ENCODE results near the gene DAB2IP. TPM values are rescaled to one million over a fixed set of nuclear protein-coding genes. Genes with fewer than 3 reads are reported as not detected.
"Not testable (repeated sequence)": the region's sequence is repeated elsewhere in the genome, so short reads cannot be mapped to it uniquely, and the experiment has no call there.

DAB2IP gene
- total RNA-seq, 8 experiments from 2014 or later: 8.0 to 27.7 (median 19.6) TPM

- Histone ChIP-seq H3K27ac (no peak overlapping the region), H3K4me1 (replicated peaks in 1 of 2) (peaks cover 40 to 42% of the 10 kb centered on the region in 2 donors), H3K4me3 (no peak overlapping the region)
- 23 to 80% (median 47%) methylated on average over 1 to 3 of the region's 9 CpGs; no CpG with 5 or more reads in 5 of the 10 experiments for WGBS, 10 experiments
- in situ Hi-C loops (cut with MboI; ENCODE audit: low pct_unique_long_range_greater_than_20kb in 2 of 9, low sequenced_read_pairs in 9 of 9, unreplicated experiment in 9 of 9): no loop called here
- peak; percentile 41 to 94 (median 70) for ATAC-seq (replicated peaks in 6 of 8)
Measured at GRCh38 chr9:121640076-121640475, 11.4 kb upstream of the DAB2IP start.

DNA sequence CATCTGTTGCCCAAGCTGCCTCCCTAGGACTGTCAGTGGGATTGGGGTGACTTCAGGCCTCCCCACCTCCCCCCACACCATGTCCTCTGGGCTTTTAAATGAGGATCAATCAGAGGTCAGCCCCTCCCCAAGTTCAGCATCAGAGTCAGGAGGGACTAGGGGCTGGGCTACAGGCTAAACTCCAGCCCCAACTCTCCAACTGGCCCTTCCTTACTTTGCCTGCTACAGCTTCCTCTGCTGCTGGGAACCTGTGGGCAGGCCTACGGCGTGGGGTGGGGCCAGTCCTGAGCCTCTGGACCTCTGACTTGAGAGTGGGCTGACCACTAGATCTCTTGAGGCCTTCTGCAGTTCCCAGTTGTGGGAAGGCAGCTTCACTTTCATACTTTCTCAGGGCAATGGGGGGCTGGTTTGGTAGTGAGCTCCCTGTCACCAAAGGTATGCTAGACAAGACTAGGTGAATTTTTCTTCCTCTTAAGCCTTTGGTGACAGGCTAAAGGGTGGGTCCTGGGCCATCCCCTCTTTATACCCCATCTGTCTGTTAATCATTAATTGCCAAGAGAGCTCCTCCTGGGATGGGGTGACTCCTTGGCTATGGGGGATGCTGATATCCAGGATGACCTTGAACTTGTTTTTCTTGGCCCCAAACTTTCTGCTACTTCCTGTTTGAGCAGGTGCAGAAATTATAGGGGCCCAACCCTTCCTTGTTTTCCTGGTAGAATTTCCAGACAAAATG is 10.8 kb upstream of the DAB2IP start:
- Histone ChIP-seq H3K4me3 (no peak overlapping the region), H3K27ac (no peak overlapping the region), H3K4me1 (replicated peaks in 1 of 2) (peaks cover 34 to 36% of the 10 kb centered on the region in 2 donors)
- peak in 5 of 8 experiments; percentile 4 to 66 (median 17) for ATAC-seq (replicated peaks in 6 of 8)
- in situ Hi-C loops (cut with MboI; ENCODE audit: low pct_unique_long_range_greater_than_20kb in 2 of 9, low sequenced_read_pairs in 9 of 9, unreplicated experiment in 9 of 9): no loop called here
- WGBS, 10 experiments: 50% methylated on average over 2 of the region's 2 CpGs; no CpG with 5 or more reads in 8 of the 10 experiments

DNA sequence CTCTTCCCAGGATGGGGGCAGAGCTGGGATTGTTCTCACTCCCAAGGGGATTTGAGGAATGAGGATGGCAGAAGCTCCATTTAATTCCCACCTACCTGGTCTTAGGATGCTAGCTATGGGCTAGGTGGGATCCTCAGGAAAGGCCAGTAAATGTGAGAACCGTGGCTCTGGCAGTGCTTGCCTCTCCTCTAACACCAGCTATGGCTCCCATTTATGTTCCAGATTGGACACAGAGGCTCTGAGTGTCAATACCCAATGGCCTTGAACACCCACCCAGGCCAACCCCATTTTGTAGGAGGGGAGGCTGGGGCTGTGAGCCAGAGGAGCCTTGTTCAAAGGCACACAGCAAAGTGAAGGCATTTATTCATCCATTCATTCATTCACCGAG is 10.2 kb upstream of the DAB2IP start:
- WGBS, 10 experiments: 86 to 100% (median 95%) methylated on average over 1 to 2 of the region's 2 CpGs; no CpG with 5 or more reads in 1 of the 10 experiments
- Histone ChIP-seq H3K4me3 (no peak overlapping the region), H3K4me1 (replicated peaks in 1 of 2) (peaks cover 34 to 35% of the 10 kb centered on the region in 2 donors), H3K27ac (no peak overlapping the region)
- no peak for ATAC-seq (replicated peaks in 6 of 8)
- in situ Hi-C loops (cut with MboI; ENCODE audit: low pct_unique_long_range_greater_than_20kb in 2 of 9, low sequenced_read_pairs in 9 of 9, unreplicated experiment in 9 of 9): no loop called here

DNA sequence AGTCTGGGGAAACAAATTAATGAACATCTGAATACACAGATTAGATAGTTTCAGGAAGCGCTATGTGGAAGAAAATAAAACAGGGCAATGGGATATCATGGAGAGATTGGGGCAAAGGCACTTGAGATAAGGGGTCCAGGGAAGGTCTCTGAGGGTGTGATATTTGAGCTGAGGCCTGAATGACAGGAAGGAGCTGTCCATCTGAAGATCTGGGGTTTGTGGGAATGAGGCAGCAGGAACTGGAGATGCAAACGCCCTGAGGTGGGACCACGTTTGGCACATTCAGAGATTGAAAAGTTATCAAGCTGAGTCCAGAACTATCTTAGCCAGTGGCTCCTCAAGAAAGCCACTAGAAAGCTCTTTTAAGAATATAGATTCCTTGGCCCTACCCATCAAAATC is 8.7 kb upstream of the DAB2IP start:
- ATAC-seq (replicated peaks in 6 of 8): no peak
- H3K4me1 ChIP-seq (replicated peaks in 1 of 2): peaks cover 19 to 22% of the 10 kb centered on the region in 2 donors
- 38 to 100% (median 96%) methylated on average over 1 to 3 of the region's 3 CpGs; no CpG with 5 or more reads in 4 of the 10 experiments for WGBS, 10 experiments
- in situ Hi-C loops (cut with MboI; ENCODE audit: low pct_unique_long_range_greater_than_20kb in 2 of 9, low sequenced_read_pairs in 9 of 9, unreplicated experiment in 9 of 9): no loop called here
- no peak overlapping the region for H3K27ac ChIP-seq
- H3K4me3 ChIP-seq: no peak overlapping the region

GRCh38 chr9:121643473-121643872 is 8.0 kb upstream of the DAB2IP start:
- H3K4me3 ChIP-seq: no peak overlapping the region
- in situ Hi-C loops (cut with MboI; ENCODE audit: low pct_unique_long_range_greater_than_20kb in 2 of 9, low sequenced_read_pairs in 9 of 9, unreplicated experiment in 9 of 9): no loop called here
- 30 to 100% (median 83%) methylated on average over 1 to 3 of the region's 3 CpGs; no CpG with 5 or more reads in 1 of the 10 experiments for WGBS, 10 experiments
- peaks cover 12 to 16% of the 10 kb centered on the region in 2 donors for H3K4me1 ChIP-seq (replicated peaks in 1 of 2)
- H3K27ac ChIP-seq: no peak overlapping the region
- ATAC-seq (replicated peaks in 6 of 8): no peak

GRCh38 chr9:121644040-121644439 is 7.4 kb upstream of the DAB2IP start:
- in situ Hi-C loops (cut with MboI; ENCODE audit: low pct_unique_long_range_greater_than_20kb in 2 of 9, low sequenced_read_pairs in 9 of 9, unreplicated experiment in 9 of 9); H3K4me3 ChIP-seq; ATAC-seq (replicated peaks in 6 of 8); H3K27ac ChIP-seq: not testable (repeated sequence)
- 70 to 97% (median 94%) methylated on average over 2 to 10 of the region's 10 CpGs; no CpG with 5 or more reads in 1 of the 10 experiments for WGBS, 10 experiments
- H3K4me1 ChIP-seq (replicated peaks in 1 of 2): peaks cover 11 to 15% of the 10 kb centered on the region in 2 donors

- no peak overlapping the region for H3K4me3 ChIP-seq
- H3K4me1 ChIP-seq (replicated peaks in 1 of 2): peaks cover 15 to 24% of the 10 kb centered on the region in 2 donors
- in situ Hi-C loops (cut with MboI; ENCODE audit: low pct_unique_long_range_greater_than_20kb in 2 of 9, low sequenced_read_pairs in 9 of 9, unreplicated experiment in 9 of 9): no loop called here
- 20 to 83% (median 60%) methylated on average over 1 of the region's 4 CpGs; no CpG with 5 or more reads in 7 of the 10 experiments for WGBS, 10 experiments
- peak in 6 of 8 experiments; percentile 10 to 38 (median 30) for ATAC-seq (replicated peaks in 6 of 8)
- no peak overlapping the region for H3K27ac ChIP-seq
Measured at GRCh38 chr9:121645003-121645402, 6.4 kb upstream of the DAB2IP start.

- 55 to 100% (median 90%) methylated on average over 1 to 7 of the region's 22 CpGs; no CpG with 5 or more reads in 3 of the 10 experiments for WGBS, 10 experiments
- in situ Hi-C loops (cut with MboI; ENCODE audit: low pct_unique_long_range_greater_than_20kb in 2 of 9, low sequenced_read_pairs in 9 of 9, unreplicated experiment in 9 of 9): no loop called here
Measured at GRCh38 chr9:121645853-121646807, 5.3 kb upstream of the DAB2IP start.

GRCh38 chr9:121646992-121647391 is 4.4 kb upstream of the DAB2IP start:
- whole genome bisulfite sequencing, 10 experiments: 75 to 100% (median 92%) methylated on average over 1 of the region's 1 CpG; no CpG with 5 or more reads in 6 of the 10 experiments
- Histone ChIP-seq H3K27ac (no peak overlapping the region), H3K4me3 (no peak overlapping the region), H3K4me1 (replicated peaks in 1 of 2) (peaks cover 10 to 16% of the 10 kb centered on the region in 2 donors)
- in situ Hi-C loops (cut with MboI; ENCODE audit: low pct_unique_long_range_greater_than_20kb in 2 of 9, low sequenced_read_pairs in 9 of 9, unreplicated experiment in 9 of 9): no loop called here
- ATAC-seq (replicated peaks in 6 of 8): no peak

More at GRCh38 chr9:121645853-121646807, 5.3 kb upstream of the DAB2IP start:
- no peak overlapping the region for H3K4me3 ChIP-seq
- H3K4me1 ChIP-seq (replicated peaks in 1 of 2): peaks cover 10 to 15% of the 10 kb centered on the region in 2 donors
- no peak overlapping the region for H3K27ac ChIP-seq
- ATAC-seq (replicated peaks in 6 of 8): no peak

GRCh38 chr9:121648172-121648571 is 3.3 kb upstream of the DAB2IP start:
- Histone ChIP-seq H3K27ac (no peak overlapping the region), H3K4me3 (no peak overlapping the region), H3K4me1 (replicated peaks in 1 of 2) (peaks cover 10 to 24% of the 10 kb centered on the region in 2 donors)
- 60 to 100% (median 100%) methylated on average over 1 to 3 of the region's 5 CpGs; no CpG with 5 or more reads in 2 of the 10 experiments for WGBS, 10 experiments
- in situ Hi-C loops (cut with MboI; ENCODE audit: low pct_unique_long_range_greater_than_20kb in 2 of 9, low sequenced_read_pairs in 9 of 9, unreplicated experiment in 9 of 9): no loop called here
- ATAC-seq (replicated peaks in 6 of 8): no peak

- H3K27ac ChIP-seq: no peak overlapping the region
- H3K4me1 ChIP-seq (replicated peaks in 1 of 2): peaks cover 10 to 24% of the 10 kb centered on the region in 2 donors
- no peak overlapping the region for H3K4me3 ChIP-seq
- no peak for ATAC-seq (replicated peaks in 6 of 8)
- in situ Hi-C loops (cut with MboI; ENCODE audit: low pct_unique_long_range_greater_than_20kb in 2 of 9, low sequenced_read_pairs in 9 of 9, unreplicated experiment in 9 of 9): no loop called here
- 67 to 100% (median 81%) methylated on average over 1 to 6 of the region's 9 CpGs; no CpG with 5 or more reads in 7 of the 10 experiments for WGBS, 10 experiments
Measured at GRCh38 chr9:121648799-121649198, 2.6 kb upstream of the DAB2IP start.

- Histone ChIP-seq H3K4me1 (replicated peaks in 1 of 2) (peaks cover 10 to 24% of the 10 kb centered on the region in 2 donors), H3K4me3 (no peak overlapping the region), H3K27ac (no peak overlapping the region)
- ATAC-seq (replicated peaks in 6 of 8): no peak
- WGBS, 10 experiments: 53 to 57% (median 57%) methylated on average over 2 to 7 of the region's 9 CpGs; no CpG with 5 or more reads in 7 of the 10 experiments
- in situ Hi-C loops (cut with MboI; ENCODE audit: low pct_unique_long_range_greater_than_20kb in 2 of 9, low sequenced_read_pairs in 9 of 9, unreplicated experiment in 9 of 9): no loop called here
Measured at GRCh38 chr9:121649476-121650216, 1.8 kb upstream of the DAB2IP start.

All from motor neuron (in vitro differentiated cells).